Measurements from ENCODE around the gene NAB2.

Gene NAB2

DNA sequence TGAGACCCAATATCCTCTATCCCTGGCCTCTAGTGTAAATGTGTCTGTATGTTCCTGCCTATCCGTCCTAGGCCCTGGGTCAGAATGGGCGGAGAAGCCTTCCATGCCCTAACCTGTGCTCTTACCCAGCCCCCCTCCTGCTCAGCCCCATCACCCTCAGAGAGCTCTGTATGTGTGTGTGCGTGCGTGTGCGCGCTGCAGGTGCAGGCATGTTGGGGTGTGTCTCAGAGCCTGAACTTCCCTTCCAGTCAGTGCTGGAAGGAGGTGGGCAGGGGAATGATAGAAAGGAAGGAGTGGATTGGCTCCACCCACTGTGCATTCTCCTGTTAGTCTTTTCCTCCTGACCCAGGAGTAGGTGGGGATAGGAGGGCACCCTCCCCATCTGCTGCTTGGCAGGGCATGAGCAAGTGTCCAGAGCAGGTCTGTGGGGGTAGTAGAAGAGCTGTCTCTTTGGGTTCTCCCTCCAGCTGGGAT is 7.2 kb downstream of the NAB2 start:
- H3K27me3 Mint-ChIP-seq (ENCODE audit: low read depth) = no peaks in the 10 kb centered on the region
- peak overlapping the region; percentile 52 for H3K27ac Mint-ChIP-seq
- H3K36me3 Mint-ChIP-seq (ENCODE audit: low read depth) = peaks cover 45% of the 10 kb centered on the region
- no peaks in the 10 kb centered on the region for H3K9me3 Mint-ChIP-seq
- H3K4me1 Mint-ChIP-seq (ENCODE audit: low read depth) = peaks cover 28% of the 10 kb centered on the region
- H3K4me3 Mint-ChIP-seq = no peak overlapping the region

GRCh38 chr12:57096748-57097553 is 8.0 kb downstream of the NAB2 start:
- H3K4me1 Mint-ChIP-seq (ENCODE audit: low read depth) = peaks cover 26% of the 10 kb centered on the region
- no peak overlapping the region for H3K4me3 Mint-ChIP-seq

DNA sequence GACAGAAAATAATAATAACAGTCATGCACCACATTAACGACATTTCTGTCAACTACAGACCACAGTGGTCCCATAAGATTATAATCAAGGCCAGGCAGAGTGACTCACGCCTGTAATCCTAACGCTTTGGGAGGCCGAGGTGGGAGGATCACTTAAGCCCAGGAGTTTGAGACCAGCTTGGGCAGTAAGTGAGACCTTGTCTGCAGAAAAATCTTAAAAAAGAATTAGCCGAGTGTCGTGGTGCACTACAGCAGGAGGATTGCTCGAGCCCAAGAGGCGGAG is 8.6 kb downstream of the NAB2 start:
- no peaks in the 10 kb centered on the region for H3K9me3 Mint-ChIP-seq
- H3K4me1 Mint-ChIP-seq (ENCODE audit: low read depth) = peaks cover 25% of the 10 kb centered on the region
- H3K4me3 Mint-ChIP-seq = no peak overlapping the region
- H3K27ac Mint-ChIP-seq = no peak overlapping the region
- H3K36me3 Mint-ChIP-seq (ENCODE audit: low read depth) = peaks cover 44% of the 10 kb centered on the region
- H3K27me3 Mint-ChIP-seq (ENCODE audit: low read depth) = no peaks in the 10 kb centered on the region

More at GRCh38 chr12:57096748-57097553, 8.0 kb downstream of the NAB2 start:
- no peaks in the 10 kb centered on the region for H3K9me3 Mint-ChIP-seq
- no peaks in the 10 kb centered on the region for H3K27me3 Mint-ChIP-seq (ENCODE audit: low read depth)
- peak overlapping the region; percentile 8 for H3K27ac Mint-ChIP-seq
- peaks cover 42% of the 10 kb centered on the region for H3K36me3 Mint-ChIP-seq (ENCODE audit: low read depth)

DNA sequence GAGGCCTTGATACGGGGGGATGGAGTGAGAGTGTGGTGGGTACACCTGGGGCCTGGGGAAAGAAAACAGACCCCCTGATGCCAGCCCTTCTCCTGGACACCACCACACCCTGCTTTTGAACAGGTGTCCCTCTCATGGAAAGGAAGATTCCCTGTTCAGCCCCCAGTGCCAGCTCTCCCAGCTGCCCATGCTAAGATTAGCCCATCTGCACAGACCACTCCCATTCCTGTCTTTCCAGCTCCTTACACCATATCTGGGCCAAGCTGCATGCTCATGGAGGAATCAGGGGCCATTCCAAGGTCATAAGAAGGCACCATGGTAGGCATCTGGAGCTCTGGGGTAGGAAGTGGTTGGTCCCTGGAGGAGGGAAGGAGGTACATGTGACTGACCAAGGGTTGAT is 9.6 kb downstream of the NAB2 start:
- no peaks in the 10 kb centered on the region for H3K27me3 Mint-ChIP-seq (ENCODE audit: low read depth)
- no peak overlapping the region for H3K27ac Mint-ChIP-seq
- H3K9me3 Mint-ChIP-seq = no peaks in the 10 kb centered on the region
- H3K4me1 Mint-ChIP-seq (ENCODE audit: low read depth) = peaks cover 17% of the 10 kb centered on the region
- H3K4me3 Mint-ChIP-seq = no peak overlapping the region
- H3K36me3 Mint-ChIP-seq (ENCODE audit: low read depth) = peaks cover 38% of the 10 kb centered on the region

DNA sequence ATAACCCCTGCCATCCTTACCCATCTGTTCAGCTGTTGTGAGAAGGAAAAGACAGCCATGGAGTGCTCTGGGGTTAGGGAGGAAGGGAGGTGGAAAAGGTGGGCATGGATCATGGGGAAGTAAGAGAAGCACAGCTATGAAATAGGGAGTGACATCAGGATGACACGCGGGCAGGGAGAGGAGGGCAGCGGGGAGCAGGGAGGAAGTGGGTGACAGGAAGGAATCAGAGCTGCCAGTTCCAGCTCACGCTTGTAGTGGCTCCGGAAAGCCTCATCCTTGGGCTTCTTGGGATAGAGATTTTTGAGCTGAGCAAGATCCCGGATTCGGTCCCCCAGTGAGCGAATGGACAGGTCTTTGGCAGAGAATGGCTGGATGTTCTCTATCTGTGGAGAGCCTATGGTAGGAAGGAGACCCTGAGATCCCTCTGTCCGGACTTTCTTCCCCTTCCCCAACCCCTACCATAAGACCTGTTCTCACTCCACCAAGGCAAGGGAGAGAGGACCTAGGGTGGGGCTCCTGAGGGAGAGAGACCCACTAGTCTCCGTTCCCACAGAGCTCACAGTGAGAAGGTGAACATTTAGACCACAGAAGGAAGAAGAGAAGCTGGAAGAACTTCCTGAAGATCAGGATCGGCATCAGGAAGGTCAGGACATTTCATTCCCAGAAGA is 10.3 kb downstream of the NAB2 start:
- Mint-ChIP-seq H3K4me3 (no peak overlapping the region), H3K36me3 (ENCODE audit: low read depth) (peaks cover 39% of the 10 kb centered on the region), H3K9me3 (no peaks in the 10 kb centered on the region), H3K27ac (no peak overlapping the region), H3K27me3 (ENCODE audit: low read depth) (no peaks in the 10 kb centered on the region), H3K4me1 (ENCODE audit: low read depth) (peaks cover 14% of the 10 kb centered on the region)

- Mint-ChIP-seq H3K4me3 (no peak overlapping the region), H3K36me3 (ENCODE audit: low read depth) (peaks cover 44% of the 10 kb centered on the region), H3K27ac (peak overlapping the region; percentile 58), H3K4me1 (ENCODE audit: low read depth) (peaks cover 14% of the 10 kb centered on the region), H3K27me3 (ENCODE audit: low read depth) (no peaks in the 10 kb centered on the region), H3K9me3 (no peaks in the 10 kb centered on the region)
Measured at GRCh38 chr12:57099766-57100165, 10.9 kb downstream of the NAB2 start.

DNA sequence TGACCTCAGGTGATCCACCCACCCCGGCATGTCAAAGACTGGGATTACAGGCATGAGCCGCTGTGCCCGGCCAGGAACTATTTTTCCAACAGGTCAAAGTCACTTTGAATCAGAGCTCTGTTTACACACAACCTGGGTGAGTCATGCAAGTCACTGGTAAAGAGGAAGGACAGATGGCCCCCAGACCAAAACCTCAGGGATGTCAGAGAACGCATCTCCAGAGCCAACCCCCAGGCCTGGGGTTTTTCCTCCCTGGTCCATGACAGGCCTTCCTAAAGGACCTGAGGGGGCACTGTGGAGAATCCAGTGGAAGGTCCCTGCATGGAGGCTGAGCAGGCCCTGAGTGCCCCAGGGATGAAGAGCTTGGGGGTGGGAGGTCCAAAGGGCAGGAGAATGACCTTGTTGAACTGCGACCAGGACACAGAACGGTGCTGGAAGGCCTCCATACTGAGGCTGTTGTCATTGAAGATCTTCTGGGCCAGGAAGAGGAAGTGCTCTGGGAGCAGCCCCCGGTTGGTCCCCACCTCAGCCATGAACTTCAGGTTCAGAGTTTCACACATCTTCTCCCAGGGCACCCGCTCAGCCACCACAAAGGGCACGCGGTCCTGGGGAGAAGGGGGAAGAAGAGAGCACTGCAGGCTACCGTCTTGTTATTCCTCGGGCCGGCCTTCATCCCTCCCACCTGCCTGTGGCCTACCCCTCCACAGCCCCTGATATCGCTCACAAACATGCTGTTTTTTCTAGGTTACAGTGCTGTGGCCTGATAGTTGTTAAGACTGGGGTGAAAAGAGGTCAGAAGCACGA is 13.2 kb downstream of the NAB2 start:
- no peaks in the 10 kb centered on the region for H3K9me3 Mint-ChIP-seq
- H3K27ac Mint-ChIP-seq = no peak overlapping the region
- peaks cover 37% of the 10 kb centered on the region for H3K36me3 Mint-ChIP-seq (ENCODE audit: low read depth)
- H3K4me3 Mint-ChIP-seq = no peak overlapping the region
- H3K27me3 Mint-ChIP-seq (ENCODE audit: low read depth) = no peaks in the 10 kb centered on the region
- peaks cover 11% of the 10 kb centered on the region for H3K4me1 Mint-ChIP-seq (ENCODE audit: low read depth)

DNA sequence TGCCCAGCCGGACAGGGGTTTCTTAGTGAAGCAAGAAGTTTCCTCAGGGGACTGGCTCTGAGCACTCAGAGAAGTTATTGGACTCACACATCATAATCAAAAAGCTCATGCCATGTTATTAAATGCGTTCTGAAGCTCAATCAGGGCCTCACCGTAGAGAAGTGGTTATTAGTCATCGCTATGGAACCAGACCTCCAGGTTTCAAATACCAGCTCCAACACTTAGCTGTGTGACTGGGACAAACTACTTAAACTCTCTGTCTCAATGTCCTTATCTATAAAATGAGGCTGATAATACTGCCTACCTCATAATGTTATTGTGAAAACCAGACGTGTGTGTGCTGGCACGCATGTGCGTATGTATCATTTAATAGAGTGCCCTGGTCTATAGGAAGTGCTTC is 14.9 kb downstream of the NAB2 start:
- no peaks in the 10 kb centered on the region for H3K9me3 Mint-ChIP-seq
- H3K4me3 Mint-ChIP-seq = no peak overlapping the region
- H3K27me3 Mint-ChIP-seq (ENCODE audit: low read depth) = no peaks in the 10 kb centered on the region
- peaks cover 38% of the 10 kb centered on the region for H3K36me3 Mint-ChIP-seq (ENCODE audit: low read depth)
- H3K27ac Mint-ChIP-seq = no peak overlapping the region
- peaks cover 22% of the 10 kb centered on the region for H3K4me1 Mint-ChIP-seq (ENCODE audit: low read depth)

- Mint-ChIP-seq H3K4me1 (ENCODE audit: low read depth) (peaks cover 20% of the 10 kb centered on the region), H3K27me3 (ENCODE audit: low read depth) (no peaks in the 10 kb centered on the region), H3K36me3 (ENCODE audit: low read depth) (peaks cover 33% of the 10 kb centered on the region), H3K27ac (no peak overlapping the region), H3K4me3 (no peak overlapping the region), H3K9me3 (no peaks in the 10 kb centered on the region)
Measured at GRCh38 chr12:57104292-57104910, 15.5 kb downstream of the NAB2 start.

- H3K27ac Mint-ChIP-seq = no peak overlapping the region
- no peak overlapping the region for H3K4me3 Mint-ChIP-seq
- H3K9me3 Mint-ChIP-seq = no peaks in the 10 kb centered on the region
- H3K36me3 Mint-ChIP-seq (ENCODE audit: low read depth) = peaks cover 30% of the 10 kb centered on the region
- no peaks in the 10 kb centered on the region for H3K27me3 Mint-ChIP-seq (ENCODE audit: low read depth)
- peaks cover 24% of the 10 kb centered on the region for H3K4me1 Mint-ChIP-seq (ENCODE audit: low read depth)
Measured at GRCh38 chr12:57105011-57105753, 16.3 kb downstream of the NAB2 start.

- H3K4me1 Mint-ChIP-seq (ENCODE audit: low read depth) = peaks cover 23% of the 10 kb centered on the region
- no peaks in the 10 kb centered on the region for H3K9me3 Mint-ChIP-seq
- peaks cover 28% of the 10 kb centered on the region for H3K36me3 Mint-ChIP-seq (ENCODE audit: low read depth)
- H3K27me3 Mint-ChIP-seq (ENCODE audit: low read depth) = no peaks in the 10 kb centered on the region
- no peak overlapping the region for H3K27ac Mint-ChIP-seq
- no peak overlapping the region for H3K4me3 Mint-ChIP-seq
Measured at GRCh38 chr12:57106021-57106708, 17.3 kb downstream of the NAB2 start.

DNA sequence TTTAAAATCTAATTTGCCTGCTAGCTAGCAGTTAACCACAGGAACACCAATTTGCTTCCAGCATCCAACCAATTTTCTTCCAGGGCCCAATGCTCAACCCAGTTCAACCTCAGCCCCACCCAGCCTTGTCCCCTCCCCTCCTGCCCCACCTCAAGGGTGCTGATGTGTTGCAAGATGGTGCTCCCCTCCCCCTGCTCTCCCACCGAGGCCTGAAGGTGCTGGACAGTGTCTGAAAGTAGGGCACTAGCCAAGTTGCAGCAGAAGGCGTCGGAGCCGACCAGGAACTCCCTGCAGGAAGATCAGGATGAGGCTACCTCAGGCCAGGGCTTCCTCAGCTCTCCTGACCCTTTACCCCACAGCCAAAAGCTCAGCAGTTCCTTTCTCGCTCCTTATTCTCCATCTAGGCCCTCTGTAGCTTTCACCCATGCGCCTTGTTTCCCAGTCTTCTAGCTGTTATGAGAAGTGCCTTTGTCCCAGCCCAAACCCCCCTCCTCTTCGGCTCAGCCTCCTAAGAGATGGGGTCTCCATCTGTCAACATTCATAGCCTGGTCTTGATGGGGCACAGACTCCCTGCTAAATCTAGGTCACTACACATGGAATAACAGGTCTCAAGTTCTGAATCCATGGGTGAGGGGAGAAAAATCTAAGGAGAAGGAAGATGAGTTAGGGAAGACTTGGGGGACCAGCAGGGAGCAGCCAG is 18.7 kb downstream of the NAB2 start:
- H3K27me3 Mint-ChIP-seq (ENCODE audit: low read depth) = no peaks in the 10 kb centered on the region
- peak overlapping the region; percentile 43 for H3K27ac Mint-ChIP-seq
- peaks cover 32% of the 10 kb centered on the region for H3K4me1 Mint-ChIP-seq (ENCODE audit: low read depth)
- H3K4me3 Mint-ChIP-seq = no peak overlapping the region
- no peaks in the 10 kb centered on the region for H3K9me3 Mint-ChIP-seq
- peaks cover 24% of the 10 kb centered on the region for H3K36me3 Mint-ChIP-seq (ENCODE audit: low read depth)
